LoVo (cell line): ENCODE results near the gene SERGEF.

Source experiments
- DNase-seq: peaks from one replicate; pipeline ENCODE4 v3.0.0-alpha.2; 2016; ENCODE audit warnings: low spot score

Gene SERGEF

DNA sequence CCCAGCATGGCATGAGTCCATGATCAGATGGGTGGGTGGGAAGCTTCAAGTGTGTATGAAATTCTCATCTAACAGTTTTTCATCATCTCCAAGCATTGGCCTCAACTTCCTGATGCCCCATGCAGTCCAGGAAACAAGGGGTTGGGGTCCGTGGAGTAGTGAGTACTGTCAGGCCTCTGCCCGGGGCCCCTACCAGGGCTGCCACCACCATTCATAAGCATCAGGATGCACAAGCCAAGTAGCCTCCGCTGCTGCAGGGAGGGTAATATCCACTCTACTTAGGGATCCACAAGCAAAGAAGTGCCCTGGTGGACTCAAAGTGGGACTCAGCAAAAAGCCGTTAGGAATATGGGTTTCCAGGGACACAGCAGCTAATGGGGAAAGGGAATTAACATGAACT is 229.0 kb downstream of the SERGEF start:
- no peak for DNase-seq

GRCh38 chr11:17782603-17783337 is 230.1 kb downstream of the SERGEF start:
- no peak for DNase-seq

DNA sequence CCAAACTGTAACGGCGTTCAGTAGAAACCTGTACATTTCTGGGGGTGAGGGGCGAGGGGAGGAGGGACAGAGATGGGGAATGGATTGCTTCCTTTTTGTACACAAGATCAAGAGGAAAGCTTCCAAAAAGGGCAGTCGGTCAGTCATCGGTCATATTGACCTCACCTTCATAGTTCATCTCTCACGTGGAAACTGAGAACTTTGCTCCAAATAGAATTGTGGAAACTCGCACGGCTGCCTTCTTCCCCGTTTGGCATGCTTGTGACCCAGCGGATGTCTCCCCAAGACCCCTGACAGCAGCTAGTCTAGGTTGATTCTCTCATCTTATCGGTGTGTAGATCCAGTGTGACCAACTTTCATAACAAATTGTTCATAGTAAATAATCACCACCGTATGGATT is 230.7 kb downstream of the SERGEF start:
- DNase-seq, result no peak

DNA sequence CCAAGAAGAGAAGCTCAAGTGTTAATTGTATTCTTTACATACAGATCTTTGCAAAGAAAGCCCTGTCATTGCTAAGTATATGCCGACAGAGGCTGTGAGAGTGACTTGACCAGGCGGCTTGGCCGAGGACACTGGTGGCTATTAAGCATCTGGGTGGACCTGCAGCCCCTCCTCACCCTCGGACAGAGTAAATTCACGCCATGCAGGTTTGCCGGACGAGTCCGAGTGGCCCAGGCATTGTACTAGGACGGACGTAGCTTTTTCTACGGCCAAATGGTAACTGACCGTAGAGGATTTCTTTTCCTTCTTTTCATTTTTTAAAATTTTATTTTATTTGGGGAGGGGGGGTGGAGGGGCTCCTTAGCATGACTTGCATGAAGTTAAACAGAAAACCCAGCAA is 231.2 kb downstream of the SERGEF start:
- no peak for DNase-seq

- DNase-seq, result no peak
These were observed 231.6 kb downstream of the SERGEF start for GRCh38 chr11:17781221-17781620.

DNA sequence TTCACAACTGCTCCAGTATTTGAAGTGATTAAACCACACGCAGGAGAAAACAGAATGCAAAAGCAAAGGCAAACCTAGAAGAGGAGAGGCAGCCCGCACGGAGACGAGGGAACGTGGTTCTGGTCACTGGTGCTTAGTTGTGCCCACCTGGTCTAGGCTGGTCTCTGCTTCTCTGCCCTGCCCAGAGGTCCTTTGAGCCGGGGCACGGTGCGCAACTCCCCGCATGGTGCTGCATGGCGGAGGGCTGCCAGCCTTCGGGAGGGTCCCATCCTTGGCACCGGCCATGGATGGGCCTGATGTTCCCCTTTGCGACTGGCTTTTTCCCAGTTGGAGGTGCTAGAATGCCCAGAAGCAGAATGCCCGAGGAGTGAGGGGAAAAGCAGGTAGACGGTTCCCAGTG is 232.2 kb downstream of the SERGEF start:
- no peak for DNase-seq

- no peak for DNase-seq
These were observed 232.8 kb downstream of the SERGEF start for GRCh38 chr11:17779861-17780594.

DNA sequence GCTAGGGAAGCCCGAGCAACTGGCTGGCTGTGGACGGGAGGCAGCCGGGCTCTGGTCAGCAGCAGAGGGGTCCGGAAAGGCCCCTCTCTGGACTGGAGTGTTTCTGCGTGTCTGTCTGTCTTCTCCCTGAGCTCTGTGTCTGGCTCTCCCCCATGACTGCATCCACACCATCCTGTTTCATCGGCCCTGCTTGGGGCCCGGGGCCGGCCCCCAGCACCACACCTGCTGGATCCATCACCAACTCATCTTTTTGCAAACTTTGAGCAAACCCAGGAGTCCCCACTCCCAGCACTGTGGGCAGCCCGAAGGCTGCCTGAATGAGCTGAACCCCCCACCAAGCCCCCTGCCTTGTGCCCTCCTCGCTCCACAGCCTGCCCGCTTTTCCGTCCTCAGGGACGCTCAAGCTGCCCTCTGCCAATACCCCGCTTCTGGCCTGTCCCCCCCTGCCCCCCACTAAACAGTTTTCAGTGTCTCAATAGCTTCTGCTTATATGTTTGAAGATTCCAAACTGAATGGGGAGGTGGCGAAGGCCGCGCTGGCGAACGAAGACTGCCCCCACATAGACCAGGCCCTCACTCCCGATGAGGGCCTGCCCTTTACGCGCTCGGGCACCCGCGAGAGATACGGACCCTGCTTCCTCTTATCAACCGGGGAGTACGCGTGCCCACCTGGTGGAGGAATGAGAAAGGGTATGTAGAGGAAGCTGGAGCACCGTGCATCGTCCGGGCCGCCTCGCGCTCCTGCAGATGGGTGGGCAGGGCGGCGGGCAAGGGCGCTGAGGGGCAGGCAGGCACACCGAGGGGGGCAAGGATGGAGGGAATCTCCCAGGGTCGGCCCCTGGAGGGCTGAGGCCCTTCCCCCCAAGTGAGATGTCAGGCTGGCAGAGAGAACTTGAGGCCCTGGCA is 233.6 kb downstream of the SERGEF start:
- no peak for DNase-seq

GRCh38 chr11:17778352-17778751 is 234.5 kb downstream of the SERGEF start:
- no peak for DNase-seq

DNA sequence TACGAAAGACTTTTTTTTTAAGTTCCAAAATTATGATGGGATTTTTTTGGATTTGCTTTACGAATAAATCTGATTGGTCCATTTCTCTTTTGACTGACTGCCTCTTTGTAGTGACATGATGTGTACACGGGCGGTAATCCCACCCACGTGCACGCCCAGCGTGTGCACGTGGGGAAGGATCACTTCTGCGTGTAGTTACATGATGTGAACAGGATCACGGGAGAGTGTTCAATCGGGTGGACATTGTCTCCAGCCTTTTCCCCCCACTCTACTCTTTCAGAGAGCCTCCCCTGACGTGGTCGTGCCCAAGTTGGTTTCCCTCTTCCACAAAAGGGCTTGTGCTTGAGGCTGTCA is 235.1 kb downstream of the SERGEF start:
- no peak for DNase-seq

- DNase-seq, result no peak
These were observed 235.6 kb downstream of the SERGEF start for GRCh38 chr11:17777086-17777737.

DNA sequence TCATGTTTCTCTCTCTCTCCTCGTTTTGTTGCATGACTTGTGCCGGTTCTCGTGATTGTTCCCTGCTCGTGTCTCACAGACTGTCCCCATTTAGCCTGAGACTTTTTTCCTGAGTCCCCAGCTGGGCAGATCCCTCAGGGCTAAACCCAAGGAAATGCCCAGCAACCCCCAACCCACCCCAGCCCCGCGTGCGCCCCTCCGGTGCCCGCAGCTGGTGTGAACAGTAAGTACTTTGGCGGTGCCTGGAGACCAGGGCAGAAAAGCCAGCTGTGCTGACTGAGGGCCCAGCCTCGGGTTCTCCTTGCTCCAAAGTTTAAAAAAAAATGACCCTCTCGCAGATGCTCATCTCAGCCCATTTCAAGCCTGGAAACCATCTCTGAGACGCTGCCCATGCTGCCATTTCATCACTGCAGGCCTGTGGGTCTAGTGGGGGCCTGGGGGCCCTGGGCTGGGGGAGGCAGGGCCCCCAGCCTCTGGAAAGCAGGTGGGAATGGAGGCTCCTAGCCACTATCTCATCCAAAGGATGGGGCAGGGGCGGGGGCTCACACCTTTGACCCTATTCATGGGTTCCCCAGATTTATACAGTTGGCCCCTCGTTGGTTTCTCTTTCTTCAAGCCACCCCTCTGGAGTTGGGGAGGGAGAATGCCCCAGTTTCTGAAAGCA is 236.5 kb downstream of the SERGEF start:
- DNase-seq, result no peak

DNA sequence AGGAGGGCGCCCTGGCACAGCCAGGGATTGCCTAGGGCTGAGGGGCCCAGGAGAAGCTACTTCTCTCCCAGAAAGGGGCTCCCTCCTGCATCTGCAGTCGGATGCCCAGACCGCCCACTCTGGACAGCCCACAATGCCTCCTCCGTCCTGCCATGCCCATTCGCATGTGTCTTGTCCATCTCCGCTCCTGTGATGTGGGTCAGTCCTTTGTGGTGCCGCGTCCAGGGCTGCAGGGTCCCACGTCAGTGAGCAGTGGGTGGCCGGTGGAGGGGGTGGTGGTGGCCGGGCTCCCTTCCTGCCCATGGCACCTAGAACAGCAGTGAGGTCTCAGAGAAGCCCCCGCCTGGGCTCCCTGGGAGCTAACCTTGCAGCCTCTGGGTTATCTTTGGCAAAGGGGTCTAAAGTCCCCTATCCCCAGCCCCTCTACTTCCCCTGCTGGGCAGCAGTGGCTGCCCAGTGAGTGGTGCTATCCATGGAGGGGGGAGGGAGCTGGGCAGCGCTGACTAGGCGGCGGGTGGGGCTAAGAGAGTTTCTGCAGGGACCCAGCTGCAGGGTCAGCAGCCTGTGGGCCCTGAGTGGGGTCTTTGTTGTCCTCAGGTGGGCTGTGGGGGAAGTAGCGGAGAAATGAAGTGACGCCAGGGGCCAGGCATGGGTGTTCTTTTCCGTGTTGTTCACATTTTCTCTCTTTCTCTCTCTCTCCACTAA is 237.2 kb downstream of the SERGEF start:
- no peak for DNase-seq

DNA sequence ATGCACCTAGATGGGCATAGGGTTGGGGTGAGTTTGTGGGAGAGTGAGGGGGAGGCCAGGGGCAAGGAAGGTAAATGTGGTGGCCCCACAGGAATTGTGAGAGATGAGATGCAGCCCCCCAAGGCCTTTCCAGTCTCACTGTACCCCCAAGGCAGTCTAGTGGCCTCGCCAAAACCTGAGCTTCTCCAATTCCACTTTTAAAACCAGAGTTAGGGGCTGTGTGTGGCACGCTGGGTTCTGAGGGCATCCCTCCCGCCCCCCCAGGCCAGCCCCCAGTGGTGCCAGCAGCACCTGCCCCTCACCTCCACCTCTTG is 237.9 kb downstream of the SERGEF start:
- DNase-seq, result no peak

DNA sequence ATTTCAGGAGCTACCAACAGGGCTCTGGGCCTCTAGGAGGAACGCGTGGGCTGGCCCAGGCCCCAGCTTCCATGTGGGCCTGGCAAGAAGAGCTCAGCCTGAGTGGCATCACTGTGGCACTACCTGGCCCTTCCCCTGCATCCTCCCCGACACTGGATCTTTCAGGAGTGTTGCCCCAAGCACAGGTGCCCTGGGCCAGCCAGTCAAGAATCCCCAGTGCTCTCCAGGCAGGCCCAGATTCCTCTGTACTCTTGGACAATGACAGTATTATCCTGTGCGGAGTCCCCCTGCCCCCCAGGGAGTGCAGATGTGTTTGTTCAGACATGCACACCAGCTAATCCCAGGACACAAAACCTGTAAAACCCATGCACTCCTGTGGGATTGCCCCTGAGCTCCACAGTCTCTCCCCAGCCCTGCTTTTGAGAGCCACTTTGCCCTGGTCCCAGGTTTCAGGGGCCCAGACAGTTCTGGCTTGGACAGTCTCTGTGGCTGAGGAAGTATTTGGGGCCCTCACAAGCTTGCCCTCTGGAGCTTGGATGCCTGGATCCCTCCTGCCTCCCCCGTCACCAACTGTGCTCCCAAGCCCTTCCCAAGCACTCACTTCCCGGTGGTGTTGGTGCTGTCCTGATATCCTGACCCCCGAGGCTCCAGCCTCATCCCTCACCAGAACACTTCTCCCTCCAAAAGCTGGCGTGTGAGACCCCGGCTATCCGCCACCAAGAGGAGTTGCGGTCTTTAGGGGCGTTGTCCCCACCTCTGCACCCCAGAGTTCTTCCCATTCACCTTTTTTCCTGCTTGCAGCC is 238.4 kb downstream of the SERGEF start:
- DNase-seq, result no peak

GRCh38 chr11:17773674-17774073 is 239.2 kb downstream of the SERGEF start:
- DNase-seq, result no peak

DNA sequence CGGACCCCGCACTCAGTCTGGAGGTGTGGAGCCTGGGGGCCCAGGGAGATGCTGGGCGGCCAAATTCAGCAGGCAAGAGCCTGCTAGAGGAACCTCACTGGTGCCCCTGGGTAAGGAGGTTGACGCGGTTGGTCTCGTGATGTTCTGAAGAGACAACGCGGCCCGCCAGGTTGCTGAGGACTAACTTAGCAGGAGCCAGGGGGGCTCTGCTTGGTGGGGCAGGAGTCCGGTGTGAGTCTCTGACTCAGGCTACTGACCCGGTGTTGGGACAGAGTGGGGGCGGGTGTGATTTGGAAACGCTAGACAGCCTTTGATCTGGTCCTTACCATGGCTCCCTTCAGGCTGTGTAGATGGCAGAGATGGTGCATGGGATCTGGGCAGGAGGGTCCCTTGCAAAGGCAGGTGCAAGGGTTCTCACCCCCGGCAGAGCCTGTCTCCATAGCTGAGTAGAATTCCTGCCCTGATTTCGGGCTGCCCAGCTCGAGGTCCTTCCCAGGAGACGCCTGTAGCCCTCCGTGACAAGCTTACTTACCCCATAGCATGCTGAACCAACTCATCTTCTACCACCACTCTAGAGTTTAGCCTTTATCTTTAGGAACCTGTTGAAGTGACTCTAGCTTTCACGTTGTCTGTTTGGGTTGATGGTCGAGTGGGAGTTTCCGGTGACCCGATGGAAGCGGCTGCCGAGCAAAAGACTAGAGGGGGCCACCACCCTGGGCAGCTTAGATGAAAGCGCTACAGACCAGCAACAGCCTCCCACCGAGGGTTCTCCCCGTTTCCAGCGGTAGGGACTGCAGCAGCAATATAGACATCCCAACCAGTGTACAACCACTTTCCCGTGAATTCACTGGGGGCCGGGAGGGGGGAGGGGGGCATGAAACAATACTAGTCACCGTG is 239.9 kb downstream of the SERGEF start:
- DNase-seq, result no peak

- DNase-seq, result no peak
These were observed 240.9 kb downstream of the SERGEF start for GRCh38 chr11:17771841-17772401.

- DNase-seq, result no peak
These were observed 241.4 kb downstream of the SERGEF start for GRCh38 chr11:17771415-17771814.
